ENCODE measurements around the gene RMI2.
A peak's percentile ranks its signal among the peaks of the same experiment; 100 is the strongest.
"Not testable (repeated sequence)": the region's sequence is repeated elsewhere in the genome, so short reads cannot be mapped to it uniquely, and the experiment has no call there.

RMI2 gene

DNA sequence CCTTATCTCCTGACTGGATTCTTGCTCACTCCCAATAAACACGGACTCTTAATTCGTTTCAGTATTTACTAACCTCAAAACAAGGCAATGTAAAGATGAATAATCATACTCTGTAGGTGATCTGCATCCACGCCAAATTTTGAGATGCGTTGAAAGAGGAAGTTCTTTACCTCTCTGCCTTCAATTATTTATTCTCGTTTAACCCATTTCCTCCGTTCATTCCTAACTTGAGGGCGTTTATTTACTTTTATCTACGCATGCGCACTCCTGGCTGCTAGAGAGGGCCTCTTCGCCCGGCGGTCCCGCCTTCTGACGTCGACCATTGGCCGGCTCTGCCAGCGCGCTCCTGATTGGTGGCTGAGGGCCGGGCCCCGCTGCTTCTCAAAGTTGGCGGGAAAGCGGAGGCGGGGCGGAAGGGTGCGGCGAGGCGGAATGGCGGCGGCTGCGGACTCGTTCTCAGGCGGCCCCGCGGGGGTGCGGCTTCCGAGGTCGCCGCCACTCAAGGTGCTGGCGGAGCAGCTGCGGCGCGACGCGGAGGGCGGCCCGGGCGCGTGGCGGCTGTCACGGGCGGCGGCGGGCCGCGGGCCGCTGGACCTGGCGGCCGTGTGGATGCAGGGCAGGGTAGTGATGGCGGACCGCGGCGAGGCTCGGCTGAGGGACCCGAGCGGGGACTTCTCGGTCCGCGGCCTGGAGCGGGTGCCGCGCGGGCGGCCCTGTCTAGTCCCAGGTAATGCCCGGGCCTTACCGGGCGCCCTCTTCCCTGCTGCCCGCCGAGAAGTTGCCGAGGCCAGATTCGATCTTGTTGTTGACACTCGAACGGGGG is at the start of gene RMI2:
RMI2 (plus strand) TSS at position 420 of the 823 bp plus-strand sequence; CDS start at position 433, 13 bp downstream.
- DNase-seq: peak; percentile 98

GRCh38 chr16:11295672-11296071 is 49.6 kb upstream of the RMI2 start:
- DNase-seq: no peak

DNA sequence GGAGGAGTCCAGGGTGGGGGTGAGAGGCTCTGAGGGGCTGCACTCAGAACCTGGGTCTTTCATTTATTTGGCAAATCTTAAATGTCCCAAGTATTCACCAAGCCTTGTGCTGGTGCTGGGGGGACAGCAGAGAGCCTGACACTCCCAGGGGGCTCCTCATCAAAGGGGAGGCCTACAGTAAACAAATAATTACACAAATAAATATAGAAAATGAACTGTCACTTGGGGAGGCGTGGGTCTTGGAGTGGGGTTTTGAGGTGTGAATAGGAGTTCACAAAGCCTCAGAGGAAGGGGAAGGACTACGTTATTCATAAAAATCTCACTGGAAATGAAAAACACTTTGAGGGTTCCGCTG is 48.9 kb upstream of the RMI2 start:
- no peak for DNase-seq

DNA sequence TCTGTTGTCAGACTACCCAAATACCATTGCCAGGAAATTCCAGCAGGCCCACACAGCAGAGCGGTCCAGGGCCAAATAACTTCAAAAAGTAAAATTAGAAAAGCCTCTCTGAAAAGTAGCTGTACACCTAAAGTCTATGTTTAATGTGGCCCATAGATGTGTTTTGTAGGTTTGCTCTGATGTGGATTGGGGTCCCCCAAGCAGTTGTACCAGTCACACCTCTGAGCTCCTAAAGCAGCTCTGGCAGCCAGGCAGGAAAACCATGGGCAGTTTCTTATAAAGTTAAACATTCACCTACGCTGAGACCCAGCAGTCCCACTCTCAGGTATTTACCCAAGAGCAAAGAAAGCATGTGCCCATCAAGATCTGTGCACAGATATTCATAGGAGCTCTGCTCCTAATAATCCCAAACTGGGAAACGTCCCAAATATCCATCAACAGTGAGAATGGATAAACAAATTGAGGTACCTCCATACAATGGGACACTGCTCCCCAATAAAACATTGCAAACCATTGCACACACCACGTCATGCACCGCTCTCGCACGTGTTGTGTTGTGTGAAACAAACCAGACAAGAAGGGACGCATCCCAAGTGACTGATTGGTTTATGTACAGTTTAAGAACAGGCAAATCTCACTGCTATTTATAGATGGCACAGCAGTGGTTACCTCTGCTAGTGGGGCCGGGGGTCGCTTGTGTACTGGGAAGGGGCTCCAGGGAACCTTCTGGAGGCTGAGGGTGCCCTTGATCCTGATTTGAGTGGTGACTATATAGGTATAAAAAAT is 48.4 kb upstream of the RMI2 start:
- no peak for DNase-seq

- peak; percentile 76 for DNase-seq
Observed at GRCh38 chr16:11297492-11298142, 47.6 kb upstream of the RMI2 start.

- DNase-seq: no peak
Observed at GRCh38 chr16:11298143-11298900, 46.9 kb upstream of the RMI2 start.

GRCh38 chr16:11298950-11299547 is 46.2 kb upstream of the RMI2 start:
- not testable (repeated sequence) for DNase-seq

DNA sequence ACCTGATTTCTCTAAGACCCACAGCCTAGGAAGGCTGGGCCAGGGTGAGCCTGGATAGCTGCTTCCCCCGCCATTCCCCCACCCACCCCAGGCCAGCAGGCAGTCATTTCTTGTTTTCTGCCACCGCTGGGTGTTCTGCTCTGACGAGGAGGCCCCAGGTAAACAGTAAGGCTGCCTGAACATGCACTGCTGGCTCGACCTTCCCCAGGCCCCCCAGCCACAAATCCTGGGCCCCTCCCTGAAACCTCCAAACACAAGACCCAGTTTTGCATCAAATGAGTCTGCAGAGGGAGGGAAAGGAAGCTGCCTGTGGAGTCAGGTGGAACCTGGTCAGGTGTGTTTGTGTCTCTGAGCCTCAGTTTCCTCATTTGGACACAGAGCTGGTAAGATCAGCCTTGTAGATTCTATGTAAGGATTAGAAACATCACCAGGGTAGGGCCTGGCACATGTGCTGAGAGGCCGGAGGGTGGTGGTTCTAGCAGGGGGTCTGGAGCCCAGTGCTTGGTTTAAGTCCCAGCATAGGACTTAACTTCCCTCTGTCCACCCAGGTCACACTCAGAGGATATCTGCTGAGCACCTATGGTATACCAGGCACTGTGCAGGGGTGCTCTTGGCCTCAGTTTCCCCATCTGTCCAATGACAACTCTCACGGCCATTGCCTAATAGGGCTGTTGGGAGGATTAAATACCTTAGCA is 45.2 kb upstream of the RMI2 start:
- DNase-seq: no peak

DNA sequence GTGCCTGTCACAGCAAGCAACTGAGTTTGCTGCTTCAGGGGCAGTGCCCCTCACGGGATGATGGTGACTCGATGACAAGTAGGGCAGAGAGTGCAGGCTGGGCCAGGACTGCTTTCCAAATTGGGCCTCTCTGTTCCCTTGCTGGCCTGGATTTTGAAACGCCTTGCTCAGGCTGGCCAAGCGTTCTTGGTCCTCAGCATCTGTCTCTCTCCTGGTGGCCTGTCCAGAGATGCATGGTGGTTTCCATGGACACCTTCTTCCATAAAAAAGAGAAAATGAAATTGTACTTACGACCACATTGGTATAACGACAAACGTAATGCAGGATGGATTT is 44.7 kb upstream of the RMI2 start:
- DNase-seq: no peak

- DNase-seq: no peak
Observed at GRCh38 chr16:11301645-11302501, 43.4 kb upstream of the RMI2 start.

DNA sequence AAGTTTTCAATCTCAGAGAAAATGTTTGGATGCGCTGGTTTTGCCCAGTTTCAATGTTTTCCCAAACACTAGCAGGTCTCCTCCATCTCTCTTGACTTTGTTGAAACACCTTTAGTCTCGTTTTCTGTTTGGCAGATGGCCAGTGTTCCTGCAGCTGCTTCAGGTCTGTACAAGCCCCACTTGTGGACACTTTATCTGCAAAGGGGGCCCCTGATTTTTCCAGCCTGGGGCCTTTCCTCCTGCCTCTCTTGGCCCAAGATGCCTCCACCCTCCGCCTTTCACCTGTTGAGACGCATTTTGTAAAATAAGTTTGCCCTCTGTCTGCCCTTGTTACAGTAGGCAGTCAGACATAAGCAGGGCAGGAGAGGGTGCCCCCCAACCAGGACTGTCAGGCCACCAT is 42.3 kb upstream of the RMI2 start:
- DNase-seq: no peak

GRCh38 chr16:11303405-11304138 is 41.7 kb upstream of the RMI2 start:
- no peak for DNase-seq

DNA sequence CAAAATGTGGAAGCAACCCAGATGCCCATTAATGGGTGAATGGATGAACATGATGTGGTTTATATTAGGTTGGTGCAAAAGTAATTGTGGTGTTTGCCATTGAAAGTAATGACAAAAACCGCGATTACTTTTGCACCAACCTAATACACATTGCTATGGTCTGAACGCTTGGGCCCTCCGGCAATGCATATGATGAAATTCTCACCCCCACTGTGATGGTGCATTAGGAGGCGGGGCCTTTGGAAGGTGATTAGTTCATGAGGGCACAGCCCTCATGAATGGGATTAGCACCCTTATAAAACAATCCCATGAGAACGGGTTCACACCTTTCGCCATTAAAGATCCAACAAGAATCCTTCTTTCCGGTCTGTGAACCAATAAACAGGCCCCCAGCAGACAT is 38.9 kb upstream of the RMI2 start:
- DNase-seq: no peak

GRCh38 chr16:11306997-11307638 is 38.1 kb upstream of the RMI2 start:
- no peak for DNase-seq

DNA sequence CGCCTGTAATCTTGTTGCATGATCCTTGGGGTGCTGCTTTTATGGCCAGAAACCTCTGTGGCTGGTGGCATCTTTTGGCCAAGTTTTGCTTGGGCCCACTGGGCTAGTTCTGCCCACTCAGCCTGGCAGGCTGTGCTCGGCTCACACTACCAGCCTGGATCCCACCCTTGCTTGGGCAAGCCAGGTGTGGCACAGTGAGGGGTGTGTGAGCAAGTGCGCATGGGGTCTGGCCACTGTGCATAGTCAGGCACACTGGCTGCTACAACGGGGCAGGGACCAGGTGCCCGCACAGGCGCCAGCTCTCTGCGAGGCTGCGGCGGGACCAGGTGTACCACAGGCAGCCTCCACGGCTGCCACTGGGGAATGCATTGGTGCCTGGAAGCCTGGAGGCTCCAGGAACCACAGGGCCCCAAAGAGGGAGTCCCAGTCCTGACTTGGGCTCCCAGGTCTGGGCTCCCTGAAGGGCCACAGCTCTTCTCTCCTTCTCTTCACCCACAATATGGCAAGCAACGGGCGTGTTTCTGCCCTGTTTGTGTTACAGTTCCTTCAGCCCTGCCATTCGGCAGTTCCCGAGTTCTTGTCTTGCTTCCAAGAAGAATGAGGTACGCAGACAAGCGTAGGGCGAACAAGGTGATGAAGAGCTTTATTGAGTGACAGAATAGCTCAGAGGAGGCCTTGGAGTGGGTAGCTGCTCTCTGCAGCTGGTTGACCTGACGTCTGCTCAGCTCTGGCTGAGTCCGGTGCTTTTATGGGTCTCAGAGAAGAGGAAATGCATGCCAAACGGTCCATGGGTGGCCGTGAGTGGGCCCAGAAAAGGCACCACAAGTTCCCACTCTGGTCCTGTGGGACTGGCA is 37.4 kb upstream of the RMI2 start:
- no peak for DNase-seq

DNA sequence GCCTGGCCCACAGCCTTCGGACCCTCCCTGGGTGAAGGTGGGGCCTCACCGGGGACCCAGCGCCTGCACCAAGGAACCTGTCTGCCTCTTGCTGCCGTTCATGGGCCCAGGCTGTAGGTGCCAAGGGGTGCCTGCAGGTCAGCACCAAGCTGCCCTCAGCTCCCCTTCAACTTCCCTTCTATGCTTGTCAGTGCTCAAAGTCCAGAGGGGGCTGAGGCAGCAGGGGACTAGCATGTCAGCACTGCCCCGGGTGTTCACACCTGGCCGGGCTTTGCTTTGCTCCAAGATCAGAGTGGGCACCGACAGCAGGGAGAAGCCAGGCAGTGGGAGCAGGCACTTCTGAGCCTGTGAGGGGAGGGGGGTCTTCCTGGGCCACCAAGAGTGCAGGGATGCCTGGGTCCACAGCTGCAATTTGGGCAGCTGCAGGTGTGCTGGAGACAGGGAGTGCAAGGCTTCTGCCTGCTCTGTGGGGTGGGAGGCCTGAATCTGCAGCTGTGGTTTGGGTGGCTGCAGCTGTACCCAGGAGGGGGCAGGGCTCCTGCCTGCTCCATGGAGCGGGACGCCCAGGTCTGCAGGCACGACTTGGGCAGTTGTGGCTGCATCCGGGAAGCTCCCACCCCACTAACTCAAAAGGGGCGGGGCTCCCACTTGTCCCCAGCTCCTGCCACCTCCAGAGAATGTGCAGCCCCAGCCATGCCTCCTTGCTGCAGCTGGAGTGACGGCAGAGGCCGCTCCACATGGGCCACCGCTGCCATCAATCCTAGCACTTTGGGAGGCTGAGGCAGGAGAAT is 36.6 kb upstream of the RMI2 start:
- no peak for DNase-seq

GRCh38 chr16:11309895-11310633 is 35.2 kb upstream of the RMI2 start:
- DNase-seq: no peak

Measured in activated CD4-positive, alpha-beta T cell treated with anti-CD3 and anti-CD28 coated beads for 48 hours (primary cell).